GM12801 (cell line): ENCODE measurements around the gene MRPS35.

Experiments used
- TF ChIP-seq, protein P1 (sequence below): IDR thresholded peaks from one replicate; pipeline ENCODE4 v1.5.1; 2011; ENCODE audit warnings: control low read depth; ENCODE audit not compliant: insufficient read length; ENCODE audit errors: extremely low read depth

MRPS35 gene

DNA sequence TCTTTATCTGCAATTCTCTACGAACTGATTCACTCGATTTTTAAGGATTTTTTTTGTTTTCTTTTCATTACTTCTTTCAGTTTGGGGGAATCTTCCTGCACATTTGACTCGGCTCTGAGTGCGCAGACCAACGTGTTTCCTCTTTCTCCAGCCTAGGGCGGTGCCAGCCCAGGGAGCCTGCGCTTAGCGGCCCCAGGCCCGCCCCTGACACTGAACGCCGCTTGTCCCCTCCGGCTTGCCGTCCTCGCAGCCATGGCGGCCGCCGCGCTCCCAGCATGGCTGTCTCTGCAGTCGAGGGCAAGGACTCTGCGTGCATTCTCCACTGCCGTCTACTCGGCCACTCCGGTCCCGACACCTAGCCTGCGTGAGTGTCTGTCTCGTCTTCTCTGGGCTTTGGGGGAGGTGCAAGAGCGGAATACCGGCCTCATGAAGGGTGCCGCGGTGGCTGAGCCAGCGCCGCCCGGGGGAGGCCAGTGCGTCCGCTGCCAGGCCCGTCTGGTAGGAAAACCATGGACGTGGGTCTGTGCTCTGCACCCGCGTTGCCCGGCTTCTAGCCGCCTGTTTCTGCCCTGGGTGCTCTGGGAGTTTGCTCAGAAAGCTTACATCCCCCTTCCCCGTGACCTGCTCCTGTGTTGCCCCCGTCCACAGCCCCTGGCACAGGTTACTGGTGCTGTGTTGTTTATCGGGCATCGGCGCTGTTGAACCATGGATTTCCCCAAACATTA, at the start of gene MRPS35:
MRPS35 (plus strand) TSS at position 241 of the 725 bp plus-strand sequence; CDS start at position 253, 12 bp downstream.
- TF ChIP-seq, protein P1, sequence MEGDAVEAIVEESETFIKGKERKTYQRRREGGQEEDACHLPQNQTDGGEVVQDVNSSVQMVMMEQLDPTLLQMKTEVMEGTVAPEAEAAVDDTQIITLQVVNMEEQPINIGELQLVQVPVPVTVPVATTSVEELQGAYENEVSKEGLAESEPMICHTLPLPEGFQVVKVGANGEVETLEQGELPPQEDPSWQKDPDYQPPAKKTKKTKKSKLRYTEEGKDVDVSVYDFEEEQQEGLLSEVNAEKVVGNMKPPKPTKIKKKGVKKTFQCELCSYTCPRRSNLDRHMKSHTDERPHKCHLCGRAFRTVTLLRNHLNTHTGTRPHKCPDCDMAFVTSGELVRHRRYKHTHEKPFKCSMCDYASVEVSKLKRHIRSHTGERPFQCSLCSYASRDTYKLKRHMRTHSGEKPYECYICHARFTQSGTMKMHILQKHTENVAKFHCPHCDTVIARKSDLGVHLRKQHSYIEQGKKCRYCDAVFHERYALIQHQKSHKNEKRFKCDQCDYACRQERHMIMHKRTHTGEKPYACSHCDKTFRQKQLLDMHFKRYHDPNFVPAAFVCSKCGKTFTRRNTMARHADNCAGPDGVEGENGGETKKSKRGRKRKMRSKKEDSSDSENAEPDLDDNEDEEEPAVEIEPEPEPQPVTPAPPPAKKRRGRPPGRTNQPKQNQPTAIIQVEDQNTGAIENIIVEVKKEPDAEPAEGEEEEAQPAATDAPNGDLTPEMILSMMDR = no peak

GRCh38 chr12:27665704-27666103, 44.9 kb upstream of the MRPS35 start:
- TF ChIP-seq, protein P1 = no peak

- TF ChIP-seq, protein P1 = no peak
These were observed 44.1 kb upstream of the MRPS35 start for GRCh38 chr12:27666510-27666909.

GRCh38 chr12:27667540-27667939, 43.1 kb upstream of the MRPS35 start:
- TF ChIP-seq, protein P1 = no peak

GRCh38 chr12:27672051-27672450, 38.6 kb upstream of the MRPS35 start:
- TF ChIP-seq, protein P1 = no peak

- TF ChIP-seq, protein P1 = no peak
These were observed 38.0 kb upstream of the MRPS35 start for GRCh38 chr12:27672643-27673042.

- TF ChIP-seq, protein P1 = no peak
These were observed 37.4 kb upstream of the MRPS35 start for GRCh38 chr12:27673101-27673718.
